GM21528 (cell line): Measurements from ENCODE around the gene CCL2.

Source experiments
- ATAC-seq: cut with Tn5 transposase; IDR thresholded peaks from one replicate; pipeline ENCODE4 v1.9.1; 2021; ENCODE audit warnings: mild to moderate bottlenecking, moderate library complexity; ENCODE audit not compliant: unreplicated experiment, low FRiP score

The CCL2 gene

GRCh38 chr17:34237458-34237857, 17.6 kb upstream of the CCL2 start:
- no peak for ATAC-seq

GRCh38 chr17:34241062-34241461, 14.0 kb upstream of the CCL2 start:
- no peak for ATAC-seq

- ATAC-seq: no peak
Measured at GRCh38 chr17:34242587-34243363, 12.3 kb upstream of the CCL2 start.

GRCh38 chr17:34243364-34244320, 11.4 kb upstream of the CCL2 start:
- no peak for ATAC-seq

GRCh38 chr17:34245351-34245905, 9.7 kb upstream of the CCL2 start:
- no peak for ATAC-seq

GRCh38 chr17:34246446-34246845, 8.6 kb upstream of the CCL2 start:
- ATAC-seq: no peak

GRCh38 chr17:34246881-34247280, 8.2 kb upstream of the CCL2 start:
- no peak for ATAC-seq

- no peak for ATAC-seq
Measured at GRCh38 chr17:34248511-34249024, 6.5 kb upstream of the CCL2 start.

- ATAC-seq: no peak
Measured at GRCh38 chr17:34249061-34249460, 6.0 kb upstream of the CCL2 start.

- ATAC-seq: no peak
Measured at GRCh38 chr17:34249478-34249877, 5.6 kb upstream of the CCL2 start.

- ATAC-seq: no peak
Measured at GRCh38 chr17:34251186-34251585, 3.9 kb upstream of the CCL2 start.

- ATAC-seq: no peak
Measured at GRCh38 chr17:34252095-34252443, 3.0 kb upstream of the CCL2 start.

- no peak for ATAC-seq
Measured at GRCh38 chr17:34252444-34253138, 2.5 kb upstream of the CCL2 start.

GRCh38 chr17:34253139-34253525, 2.0 kb upstream of the CCL2 start:
- no peak for ATAC-seq

GRCh38 chr17:34254146-34254545, 939 bp upstream of the CCL2 start:
- ATAC-seq: no peak

GRCh38 chr17:34255381-34255732, 272 bp downstream of the CCL2 start:
- ATAC-seq: no peak

- no peak for ATAC-seq
Measured at GRCh38 chr17:34255841-34256240, 756 bp downstream of the CCL2 start.

GRCh38 chr17:34257299-34257985, 2.4 kb downstream of the CCL2 start:
- no peak for ATAC-seq

GRCh38 chr17:34257986-34258326, 2.9 kb downstream of the CCL2 start:
- ATAC-seq: no peak

- no peak for ATAC-seq
Measured at GRCh38 chr17:34259146-34259545, 4.1 kb downstream of the CCL2 start.
